ENCODE data around the gene ASPG.

Gene ASPG

GRCh38 chr14:104086661-104087461, 1.4 kb downstream of the ASPG start:
- no peaks in the 10 kb centered on the region for H3K4me1 ChIP-seq (ENCODE audit: low read length)
- no peaks in the 10 kb centered on the region for H3F3A ChIP-seq (ENCODE audit: insufficient read depth, low read length)
- no peak overlapping the region for H3K4me2 ChIP-seq (ENCODE audit: low read depth, low read length)
- no peak overlapping the region for H2AFZ ChIP-seq (ENCODE audit: low read length)
- H4K20me1 ChIP-seq (ENCODE audit: insufficient read depth, low read length) = no peaks in the 10 kb centered on the region
- H3K27ac ChIP-seq (ENCODE audit: low read length) = no peak overlapping the region
- H3K79me2 ChIP-seq (ENCODE audit: low read length) = no peaks in the 10 kb centered on the region
- no peak for TF ChIP-seq EZH2phosphoT487 (IDR thresholded peaks at IDR 0.05; ENCODE audit: low read length)
- no peak for TF ChIP-seq EZH2 (optimal IDR thresholded peaks at IDR 0.05; ENCODE audit: low read depth, low read length)
- TF ChIP-seq, protein P1, sequence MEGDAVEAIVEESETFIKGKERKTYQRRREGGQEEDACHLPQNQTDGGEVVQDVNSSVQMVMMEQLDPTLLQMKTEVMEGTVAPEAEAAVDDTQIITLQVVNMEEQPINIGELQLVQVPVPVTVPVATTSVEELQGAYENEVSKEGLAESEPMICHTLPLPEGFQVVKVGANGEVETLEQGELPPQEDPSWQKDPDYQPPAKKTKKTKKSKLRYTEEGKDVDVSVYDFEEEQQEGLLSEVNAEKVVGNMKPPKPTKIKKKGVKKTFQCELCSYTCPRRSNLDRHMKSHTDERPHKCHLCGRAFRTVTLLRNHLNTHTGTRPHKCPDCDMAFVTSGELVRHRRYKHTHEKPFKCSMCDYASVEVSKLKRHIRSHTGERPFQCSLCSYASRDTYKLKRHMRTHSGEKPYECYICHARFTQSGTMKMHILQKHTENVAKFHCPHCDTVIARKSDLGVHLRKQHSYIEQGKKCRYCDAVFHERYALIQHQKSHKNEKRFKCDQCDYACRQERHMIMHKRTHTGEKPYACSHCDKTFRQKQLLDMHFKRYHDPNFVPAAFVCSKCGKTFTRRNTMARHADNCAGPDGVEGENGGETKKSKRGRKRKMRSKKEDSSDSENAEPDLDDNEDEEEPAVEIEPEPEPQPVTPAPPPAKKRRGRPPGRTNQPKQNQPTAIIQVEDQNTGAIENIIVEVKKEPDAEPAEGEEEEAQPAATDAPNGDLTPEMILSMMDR (IDR thresholded peaks at IDR 0.05; ENCODE audit: low read length) = no peak
- DNase-seq = no peak
- H3K9me3 ChIP-seq (replicated peaks; ENCODE audit: insufficient read depth, low read length) = no peaks in the 10 kb centered on the region
- no peak overlapping the region for H3K4me3 ChIP-seq (ENCODE audit: low read length)
- H3K9ac ChIP-seq (ENCODE audit: low read length) = no peak overlapping the region
- H3K9me2 ChIP-seq (replicated peaks; ENCODE audit: insufficient read depth, low read length) = no peaks in the 10 kb centered on the region
- H3K27me3 ChIP-seq (replicated peaks; ENCODE audit: insufficient read depth, low read length) = peaks cover 33% of the 10 kb centered on the region
- no peaks in the 10 kb centered on the region for H3K36me3 ChIP-seq (replicated peaks; ENCODE audit: insufficient read depth, low read length)

- no peaks in the 10 kb centered on the region for H3K79me2 ChIP-seq (ENCODE audit: low read length)
- H3F3A ChIP-seq (ENCODE audit: insufficient read depth, low read length) = no peaks in the 10 kb centered on the region
- no peaks in the 10 kb centered on the region for H3K9me2 ChIP-seq (replicated peaks; ENCODE audit: insufficient read depth, low read length)
- no peaks in the 10 kb centered on the region for H3K9me3 ChIP-seq (replicated peaks; ENCODE audit: insufficient read depth, low read length)
- H3K9ac ChIP-seq (ENCODE audit: low read length) = no peak overlapping the region
- H3K27ac ChIP-seq (ENCODE audit: low read length) = no peak overlapping the region
- no peaks in the 10 kb centered on the region for H3K36me3 ChIP-seq (replicated peaks; ENCODE audit: insufficient read depth, low read length)
- H2AFZ ChIP-seq (ENCODE audit: low read length) = no peak overlapping the region
- TF ChIP-seq, protein P1 (IDR thresholded peaks at IDR 0.05; ENCODE audit: low read length) = no peak
- TF ChIP-seq EZH2phosphoT487 (IDR thresholded peaks at IDR 0.05; ENCODE audit: low read length) = no peak
- DNase-seq = no peak
- no peak overlapping the region for H3K4me3 ChIP-seq (ENCODE audit: low read length)
- peaks cover 33% of the 10 kb centered on the region for H3K27me3 ChIP-seq (replicated peaks; ENCODE audit: insufficient read depth, low read length)
- no peaks in the 10 kb centered on the region for H4K20me1 ChIP-seq (ENCODE audit: insufficient read depth, low read length)
- H3K4me1 ChIP-seq (ENCODE audit: low read length) = no peaks in the 10 kb centered on the region
- H3K4me2 ChIP-seq (ENCODE audit: low read depth, low read length) = no peak overlapping the region
Measured at GRCh38 chr14:104087505-104087904, 2.0 kb downstream of the ASPG start.

GRCh38 chr14:104087981-104088850, 2.7 kb downstream of the ASPG start:
- H3K9me2 ChIP-seq (replicated peaks; ENCODE audit: insufficient read depth, low read length) = no peaks in the 10 kb centered on the region
- peaks cover 27% of the 10 kb centered on the region for H3K27me3 ChIP-seq (replicated peaks; ENCODE audit: insufficient read depth, low read length)
- H3K9ac ChIP-seq (ENCODE audit: low read length) = no peak overlapping the region
- TF ChIP-seq EZH2 (optimal IDR thresholded peaks at IDR 0.05; ENCODE audit: low read depth, low read length) (no peak), EZH2phosphoT487 (IDR thresholded peaks at IDR 0.05; ENCODE audit: low read length) (no peak)
- TF ChIP-seq, protein P1 (IDR thresholded peaks at IDR 0.05; ENCODE audit: low read length) = no peak
- no peaks in the 10 kb centered on the region for H3K79me2 ChIP-seq (ENCODE audit: low read length)
- H2AFZ ChIP-seq (ENCODE audit: low read length) = no peak overlapping the region
- no peak for DNase-seq
- H3K4me1 ChIP-seq (ENCODE audit: low read length) = no peaks in the 10 kb centered on the region
- no peaks in the 10 kb centered on the region for H3K36me3 ChIP-seq (replicated peaks; ENCODE audit: insufficient read depth, low read length)
- H3K9me3 ChIP-seq (replicated peaks; ENCODE audit: insufficient read depth, low read length) = no peaks in the 10 kb centered on the region
- H4K20me1 ChIP-seq (ENCODE audit: insufficient read depth, low read length) = no peaks in the 10 kb centered on the region
- H3K27ac ChIP-seq (ENCODE audit: low read length) = no peak overlapping the region
- H3K4me3 ChIP-seq (ENCODE audit: low read length) = no peak overlapping the region
- H3F3A ChIP-seq (ENCODE audit: insufficient read depth, low read length) = no peaks in the 10 kb centered on the region
- no peak overlapping the region for H3K4me2 ChIP-seq (ENCODE audit: low read depth, low read length)
